Endothelial cell (in vitro differentiated cells): ENCODE results near the gene SIX1. TPM values are rescaled to one million over a fixed set of nuclear protein-coding genes. Genes with fewer than 3 reads are reported as not detected.

Experiments
- DNase-seq: peaks from one replicate; pipeline ENCODE4 v3.0.0; 2021; ENCODE audit warnings: low spot score
- H3K27ac Mint-ChIP-seq: one replicate; pipeline ENCODE4 v1.8.0; 2021; ENCODE audit warnings: mixed read lengths, inconsistent platforms; ENCODE audit not compliant: unreplicated experiment
- H3K27me3 Mint-ChIP-seq: one replicate; pipeline ENCODE4 v1.8.0; 2021; ENCODE audit warnings: mild to moderate bottlenecking, moderate library complexity, mixed read lengths, inconsistent platforms; ENCODE audit not compliant: unreplicated experiment
- H3K36me3 Mint-ChIP-seq: one replicate; pipeline ENCODE4 v1.8.0; 2021; ENCODE audit warnings: mild to moderate bottlenecking, low read depth, mixed read lengths, inconsistent platforms; ENCODE audit not compliant: unreplicated experiment
- H3K4me1 Mint-ChIP-seq: one replicate; pipeline ENCODE4 v1.8.0; 2021; ENCODE audit warnings: mild to moderate bottlenecking, mixed read lengths, inconsistent platforms; ENCODE audit not compliant: unreplicated experiment
- H3K4me3 Mint-ChIP-seq: one replicate; pipeline ENCODE4 v1.8.0; 2021; ENCODE audit warnings: mild to moderate bottlenecking, mixed read lengths, inconsistent platforms; ENCODE audit not compliant: unreplicated experiment
- H3K9me3 Mint-ChIP-seq: one replicate; pipeline ENCODE4 v1.8.0; 2021; ENCODE audit warnings: mixed read lengths, inconsistent platforms; ENCODE audit not compliant: unreplicated experiment
- total RNA-seq: library from RNA; stranded (reverse); fragmentation: NEBNext Ultra II Directional; extraction: Animal tissue kit (Norgen Biotek cat#: 25700); gene quantifications from one replicate; pipeline ENCODE4 v1.2.1, GENCODE V29; 2021; ENCODE audit not compliant: unreplicated experiment
- TF ChIP-seq, protein P1 (sequence below): fragments of 200-600 bp; sonication (generic); IDR thresholded peaks from one replicate; pipeline ENCODE4 v1.5.0; 2021; ENCODE audit warnings: antibody characterized with exemption; ENCODE audit not compliant: unreplicated experiment

SIX1 gene
- total RNA-seq, 1 donor from 2014 or later = 0.41 TPM

DNA sequence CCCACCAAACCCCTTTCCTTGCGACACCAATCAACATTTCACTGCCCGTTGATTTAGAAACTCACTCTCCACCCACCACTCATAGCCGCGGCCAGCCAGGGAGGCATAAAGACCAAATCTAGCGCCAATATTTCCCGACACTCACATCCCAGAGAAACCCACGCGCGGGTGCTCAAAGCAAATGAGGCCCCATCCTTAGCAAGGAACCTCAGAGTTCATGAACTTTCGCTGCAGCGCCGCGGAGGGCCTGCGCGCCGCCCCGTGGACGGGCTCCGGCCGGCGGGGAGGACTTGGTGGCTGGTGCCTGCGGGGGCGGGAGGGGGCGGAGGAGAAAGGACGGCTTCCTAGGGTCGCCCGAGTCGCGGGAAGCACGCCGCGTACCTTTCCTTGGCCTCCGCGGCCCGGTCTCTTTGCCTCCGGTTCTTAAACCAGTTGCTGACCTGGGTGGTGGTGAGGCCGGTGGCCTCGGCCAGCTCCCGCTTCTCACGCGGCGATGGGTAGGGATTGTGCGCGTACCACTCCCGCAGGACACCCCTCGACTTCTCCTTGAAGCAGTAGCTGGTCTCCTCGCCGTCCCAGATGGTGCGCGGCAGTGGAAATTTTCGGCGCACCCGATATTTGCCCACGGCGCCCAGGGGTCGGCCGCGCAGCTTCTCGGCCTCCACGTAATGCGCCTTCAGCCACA, 886 bp downstream of the SIX1 start:
- Mint-ChIP-seq H3K27ac (no peak overlapping the region), H3K9me3 (no peaks in the 10 kb centered on the region), H3K27me3 (peaks cover 38% of the 10 kb centered on the region), H3K4me3 (peak overlapping the region; percentile 33), H3K36me3 (no peaks in the 10 kb centered on the region), H3K4me1 (peaks cover 54% of the 10 kb centered on the region)
- TF ChIP-seq, protein P1, sequence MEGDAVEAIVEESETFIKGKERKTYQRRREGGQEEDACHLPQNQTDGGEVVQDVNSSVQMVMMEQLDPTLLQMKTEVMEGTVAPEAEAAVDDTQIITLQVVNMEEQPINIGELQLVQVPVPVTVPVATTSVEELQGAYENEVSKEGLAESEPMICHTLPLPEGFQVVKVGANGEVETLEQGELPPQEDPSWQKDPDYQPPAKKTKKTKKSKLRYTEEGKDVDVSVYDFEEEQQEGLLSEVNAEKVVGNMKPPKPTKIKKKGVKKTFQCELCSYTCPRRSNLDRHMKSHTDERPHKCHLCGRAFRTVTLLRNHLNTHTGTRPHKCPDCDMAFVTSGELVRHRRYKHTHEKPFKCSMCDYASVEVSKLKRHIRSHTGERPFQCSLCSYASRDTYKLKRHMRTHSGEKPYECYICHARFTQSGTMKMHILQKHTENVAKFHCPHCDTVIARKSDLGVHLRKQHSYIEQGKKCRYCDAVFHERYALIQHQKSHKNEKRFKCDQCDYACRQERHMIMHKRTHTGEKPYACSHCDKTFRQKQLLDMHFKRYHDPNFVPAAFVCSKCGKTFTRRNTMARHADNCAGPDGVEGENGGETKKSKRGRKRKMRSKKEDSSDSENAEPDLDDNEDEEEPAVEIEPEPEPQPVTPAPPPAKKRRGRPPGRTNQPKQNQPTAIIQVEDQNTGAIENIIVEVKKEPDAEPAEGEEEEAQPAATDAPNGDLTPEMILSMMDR = no peak
- DNase-seq = peak; percentile 24

GRCh38 chr14:60647837-60648248, 1.4 kb downstream of the SIX1 start:
- TF ChIP-seq, protein P1 = no peak
- Mint-ChIP-seq H3K9me3 (no peaks in the 10 kb centered on the region), H3K27ac (no peak overlapping the region), H3K27me3 (peaks cover 35% of the 10 kb centered on the region), H3K4me1 (peaks cover 55% of the 10 kb centered on the region), H3K4me3 (peak overlapping the region; percentile 33), H3K36me3 (no peaks in the 10 kb centered on the region)
- DNase-seq = no peak

DNA sequence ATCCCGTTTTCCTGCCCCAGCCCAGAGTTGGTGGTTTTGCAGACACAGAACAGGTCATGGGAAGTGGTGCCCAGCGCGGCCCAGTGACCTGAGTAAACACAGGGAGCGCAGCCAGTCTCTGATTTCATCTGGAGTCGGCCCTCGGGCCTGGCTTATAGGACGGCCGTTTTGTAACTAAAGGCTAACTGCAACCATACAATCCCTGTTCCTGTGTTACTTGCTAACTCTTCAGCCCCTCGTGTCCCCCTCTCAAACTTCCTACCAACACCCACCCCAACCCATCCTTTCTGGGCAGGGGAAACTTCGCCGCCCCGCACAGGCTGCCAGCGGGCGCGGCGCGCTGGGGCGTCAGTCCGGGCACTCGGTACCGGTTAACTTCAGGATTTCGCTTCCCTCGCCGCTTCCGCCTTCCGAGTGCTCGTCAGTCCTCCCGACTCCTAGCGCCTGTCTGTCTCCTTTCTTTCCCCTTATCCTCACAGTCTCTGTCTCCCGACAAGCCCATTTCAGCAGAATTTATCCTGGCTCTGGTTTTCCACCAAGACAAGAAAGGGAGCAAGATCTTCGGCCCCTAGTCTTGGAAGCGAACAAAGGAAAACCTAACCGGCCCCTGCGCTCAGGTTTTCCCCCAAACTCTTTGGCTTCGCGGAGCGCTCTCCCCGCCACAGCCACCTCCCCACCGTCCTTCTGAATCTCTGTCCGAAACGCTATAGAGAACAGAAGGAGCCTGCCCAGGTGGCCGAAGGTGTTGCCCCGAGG, 2.0 kb downstream of the SIX1 start:
- H3K27me3 Mint-ChIP-seq = peaks cover 35% of the 10 kb centered on the region
- DNase-seq = peak; percentile 39
- no peaks in the 10 kb centered on the region for H3K9me3 Mint-ChIP-seq
- TF ChIP-seq, protein P1 = no peak
- H3K4me3 Mint-ChIP-seq = peak overlapping the region; percentile 72
- no peaks in the 10 kb centered on the region for H3K36me3 Mint-ChIP-seq
- H3K4me1 Mint-ChIP-seq = peaks cover 58% of the 10 kb centered on the region
- H3K27ac Mint-ChIP-seq = no peak overlapping the region

GRCh38 chr14:60646226-60646818, 3.0 kb downstream of the SIX1 start:
- H3K27ac Mint-ChIP-seq = no peak overlapping the region
- TF ChIP-seq, protein P1 = no peak
- no peak overlapping the region for H3K4me3 Mint-ChIP-seq
- no peaks in the 10 kb centered on the region for H3K36me3 Mint-ChIP-seq
- H3K4me1 Mint-ChIP-seq = peaks cover 57% of the 10 kb centered on the region
- H3K9me3 Mint-ChIP-seq = no peaks in the 10 kb centered on the region
- H3K27me3 Mint-ChIP-seq = peaks cover 36% of the 10 kb centered on the region
- peak; percentile 15 for DNase-seq
